ENCODE measurements around the gene UNK.

GRCh38 chr17:75791254-75791653, 6.6 kb downstream of the UNK start:
- no peak for TF ChIP-seq CTCF (IDR thresholded peaks at IDR 0.05)
- TF ChIP-seq POLR2AphosphoS5 (IDR thresholded peaks at IDR 0.05; ENCODE audit: low read depth, low read length), result no peak
- TF ChIP-seq SIN3A (IDR thresholded peaks at IDR 0.05; ENCODE audit: borderline replicate concordance, insufficient read depth, low read depth, low read length), result no peak

All from Panc1 (cell line).